Adrenal gland (tissue), 5 donors: ENCODE results near the gene PRPF8.

Experiments used
- CTCF ChIP-seq, 6 experiments: fragments of 450-650 bp in 4 of 6; fragments of 200-600 bp in 2 of 6; sonication (generic) in 1 of 6; IDR thresholded peaks; 1 replicate in 5 of 6; 2 replicates in 1 of 6; pipeline versions ENCODE4 v1.5.1 to v1.8.0; 2016 to 2021; ENCODE audit warnings: antibody characterized with exemption in 6 of 6, mild to moderate bottlenecking in 2 of 6, moderate library complexity in 1 of 6
- POLR2A ChIP-seq, 2 donors: fragments of 450-650 bp; IDR thresholded peaks; one replicate each; pipeline ENCODE4 v1.6.1; 2017; ENCODE audit warnings: antibody characterized with exemption in 2 of 2, mild to moderate bottlenecking in 2 of 2, moderate library complexity in 1 of 2
- donor health status: DM: no; HTN: no; CAD: no.

DNA sequence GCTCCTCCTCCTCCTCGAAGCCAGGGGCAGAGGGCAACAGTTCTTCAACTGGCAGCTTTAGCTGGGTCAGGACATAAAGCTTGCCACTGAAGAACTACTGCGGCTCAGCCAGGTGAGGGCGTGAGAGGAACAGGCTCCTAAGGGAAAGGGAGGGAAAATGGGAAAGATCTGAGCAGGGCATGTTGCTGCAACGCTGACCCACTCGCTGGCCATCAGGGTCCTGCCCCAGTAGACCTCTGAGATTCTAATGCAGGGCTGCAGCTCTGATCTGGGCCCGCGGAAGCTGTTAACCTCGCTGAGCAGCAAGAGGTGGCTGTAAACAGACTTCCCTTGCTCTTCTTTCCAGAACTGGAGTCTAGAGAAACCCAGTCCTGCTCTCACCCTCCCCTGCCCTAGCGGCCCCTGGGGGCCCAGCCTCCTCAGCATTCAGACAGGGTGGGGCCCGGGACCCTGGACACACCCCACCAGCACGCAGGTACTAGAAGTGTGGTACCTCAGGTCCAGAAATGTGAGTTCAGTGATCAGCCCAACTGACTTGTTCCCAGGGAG is 29.3 kb upstream of the PRPF8 start:
- TF ChIP-seq POLR2A (IDR thresholded peaks at IDR 0.05) = no peak
- TF ChIP-seq CTCF (IDR thresholded peaks at IDR 0.05) = peak in 5 of 6 experiments; percentile 33 to 53 (median 41)
